Measurements from ENCODE around the gene RASSF4. TPM values are rescaled to one million over a fixed set of nuclear protein-coding genes. Genes with fewer than 3 reads are reported as not detected.

Gene RASSF4
- total RNA-seq, 1 experiment from 2014 or later, result 2.8 TPM

- TF ChIP-seq, protein P1, sequence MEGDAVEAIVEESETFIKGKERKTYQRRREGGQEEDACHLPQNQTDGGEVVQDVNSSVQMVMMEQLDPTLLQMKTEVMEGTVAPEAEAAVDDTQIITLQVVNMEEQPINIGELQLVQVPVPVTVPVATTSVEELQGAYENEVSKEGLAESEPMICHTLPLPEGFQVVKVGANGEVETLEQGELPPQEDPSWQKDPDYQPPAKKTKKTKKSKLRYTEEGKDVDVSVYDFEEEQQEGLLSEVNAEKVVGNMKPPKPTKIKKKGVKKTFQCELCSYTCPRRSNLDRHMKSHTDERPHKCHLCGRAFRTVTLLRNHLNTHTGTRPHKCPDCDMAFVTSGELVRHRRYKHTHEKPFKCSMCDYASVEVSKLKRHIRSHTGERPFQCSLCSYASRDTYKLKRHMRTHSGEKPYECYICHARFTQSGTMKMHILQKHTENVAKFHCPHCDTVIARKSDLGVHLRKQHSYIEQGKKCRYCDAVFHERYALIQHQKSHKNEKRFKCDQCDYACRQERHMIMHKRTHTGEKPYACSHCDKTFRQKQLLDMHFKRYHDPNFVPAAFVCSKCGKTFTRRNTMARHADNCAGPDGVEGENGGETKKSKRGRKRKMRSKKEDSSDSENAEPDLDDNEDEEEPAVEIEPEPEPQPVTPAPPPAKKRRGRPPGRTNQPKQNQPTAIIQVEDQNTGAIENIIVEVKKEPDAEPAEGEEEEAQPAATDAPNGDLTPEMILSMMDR (IDR thresholded peaks at IDR 0.05 in 2 of 3, conservative IDR thresholded peaks at IDR 0.05 in 1 of 3; ENCODE audit: borderline replicate concordance in 1 of 3, insufficient read depth in 1 of 3, low read depth in 2 of 3, low read length in 2 of 3), result no peak
- no peak for TF ChIP-seq TCF7L2 (IDR thresholded peaks at IDR 0.05; ENCODE audit: borderline replicate concordance, extremely low read depth, insufficient read depth, insufficient read length)
- no peak for TF ChIP-seq JUND (IDR thresholded peaks at IDR 0.05)
- TF ChIP-seq SRF (IDR thresholded peaks at IDR 0.05; ENCODE audit: low read depth), result no peak
- POLR2A ChIA-PET, result interaction anchor here (1.1 kb wide), 1 partner anchor 30 kb away, joined by 3 read pairs; the partner anchor contains the start of gene DEPP1
- CTCF ChIA-PET, result no interaction called here
- Histone ChIP-seq H4K20me1 (ENCODE audit: insufficient read depth) (no peaks in the 10 kb centered on the region), H3K9me3 (ENCODE audit: control insufficient read depth in 1 of 2, insufficient read depth in 1 of 2, low read depth in 1 of 2, low read length in 2 of 2) (peaks cover 0 to 13% of the 10 kb centered on the region in 2 experiments; a peak in 1 of 4 replicates), H3K27me3 (ENCODE audit: insufficient read depth, low read length) (no peaks in the 10 kb centered on the region), H3K9ac (ENCODE audit: low read length) (no peak overlapping the region), H3K4me2 (ENCODE audit: low read length) (no peak overlapping the region), H3K4me1 (ENCODE audit: control insufficient read depth in 1 of 2, insufficient read depth in 2 of 2, low read length in 2 of 2) (no peaks in the 10 kb centered on the region), H3K79me2 (ENCODE audit: insufficient read depth, low read length) (no peaks in the 10 kb centered on the region), H3K4me3 (replicated peaks in 1 of 2; ENCODE audit: low read depth in 1 of 2, low read length in 2 of 2) (no peak overlapping the region), H3K36me3 (ENCODE audit: control insufficient read depth in 1 of 2, insufficient read depth in 2 of 2, low read length in 2 of 2) (no peaks in the 10 kb centered on the region), H3K9me2 (ENCODE audit: insufficient read depth) (no peaks in the 10 kb centered on the region), H2AFZ (ENCODE audit: low read depth, low read length, poor library complexity, severe bottlenecking) (no peak overlapping the region), H3K27ac (ENCODE audit: low read depth, low read length) (no peak overlapping the region)
- DNase-seq (ENCODE audit: low read depth, low spot score), result no peak
- intact Hi-C loops (cut with micrococcal nuclease), result no loop called here
- no TSS peak for BruUV-seq (replicated peaks)
- ATAC-seq, result no peak
- RAD21 ChIA-PET (ENCODE audit: low non-redundant PET in 1 of 2, low total read pairs in 2 of 2, uncharacterized antibody in 2 of 2, unreplicated experiment in 2 of 2), result no interaction called here
Observed at GRCh38 chr10:44948642-44949041, 11.0 kb upstream of the RASSF4 start.

- no peak overlapping the region for H3K4me2 ChIP-seq (ENCODE audit: low read length)
- TF ChIP-seq ZBTB33 (IDR thresholded peaks at IDR 0.05; ENCODE audit: extremely low read depth, insufficient replicate concordance, low read length), result no peak
- TF ChIP-seq RAD21 (IDR thresholded peaks at IDR 0.05; ENCODE audit: low read depth), result peak; percentile 11; the same call in 1 of the 2 replicates
Observed at GRCh38 chr10:44949127-44949802, 10.3 kb upstream of the RASSF4 start.

More at GRCh38 chr10:44949127-44949802, 10.3 kb upstream of the RASSF4 start:
- Histone ChIP-seq H3K9me3 (ENCODE audit: control insufficient read depth in 1 of 2, insufficient read depth in 1 of 2, low read depth in 1 of 2, low read length in 2 of 2) (peaks cover 0 to 9% of the 10 kb centered on the region in 2 experiments; a peak in 1 of 4 replicates), H3K9me2 (ENCODE audit: insufficient read depth) (no peaks in the 10 kb centered on the region), H3K4me3 (replicated peaks in 1 of 2; ENCODE audit: low read depth in 1 of 2, low read length in 2 of 2) (no peak overlapping the region), H3K79me2 (ENCODE audit: insufficient read depth, low read length) (no peaks in the 10 kb centered on the region), H2AFZ (ENCODE audit: low read depth, low read length, poor library complexity, severe bottlenecking) (no peak overlapping the region), H3K36me3 (ENCODE audit: control insufficient read depth in 1 of 2, insufficient read depth in 2 of 2, low read length in 2 of 2) (no peaks in the 10 kb centered on the region), H3K27me3 (ENCODE audit: insufficient read depth, low read length) (no peaks in the 10 kb centered on the region), H3K9ac (ENCODE audit: low read length) (no peak overlapping the region), H3K27ac (ENCODE audit: low read depth, low read length) (no peak overlapping the region), H3K4me1 (ENCODE audit: control insufficient read depth in 1 of 2, insufficient read depth in 2 of 2, low read length in 2 of 2) (no peaks in the 10 kb centered on the region), H4K20me1 (ENCODE audit: insufficient read depth) (no peaks in the 10 kb centered on the region)
- ChIA-PET POLR2A (interaction anchor here (1.1 kb wide), 1 partner anchor 30 kb away, joined by 3 read pairs; the partner anchor contains the start of gene DEPP1), CTCF (interaction anchor here (0.6 kb wide), 1 partner anchor 300 kb away, joined by 3 read pairs; no protein-coding TSS in a partner anchor), RAD21 (ENCODE audit: low non-redundant PET in 1 of 2, low total read pairs in 2 of 2, uncharacterized antibody in 2 of 2, unreplicated experiment in 2 of 2) (no interaction called here)
- ATAC-seq (no peak), DNase-seq (ENCODE audit: low read depth, low spot score) (no peak)
- BruUV-seq (replicated peaks), result no TSS peak
- intact Hi-C loops (cut with micrococcal nuclease), result no loop called here
